ENCODE measurements around the gene CBX2.

Gene CBX2

DNA sequence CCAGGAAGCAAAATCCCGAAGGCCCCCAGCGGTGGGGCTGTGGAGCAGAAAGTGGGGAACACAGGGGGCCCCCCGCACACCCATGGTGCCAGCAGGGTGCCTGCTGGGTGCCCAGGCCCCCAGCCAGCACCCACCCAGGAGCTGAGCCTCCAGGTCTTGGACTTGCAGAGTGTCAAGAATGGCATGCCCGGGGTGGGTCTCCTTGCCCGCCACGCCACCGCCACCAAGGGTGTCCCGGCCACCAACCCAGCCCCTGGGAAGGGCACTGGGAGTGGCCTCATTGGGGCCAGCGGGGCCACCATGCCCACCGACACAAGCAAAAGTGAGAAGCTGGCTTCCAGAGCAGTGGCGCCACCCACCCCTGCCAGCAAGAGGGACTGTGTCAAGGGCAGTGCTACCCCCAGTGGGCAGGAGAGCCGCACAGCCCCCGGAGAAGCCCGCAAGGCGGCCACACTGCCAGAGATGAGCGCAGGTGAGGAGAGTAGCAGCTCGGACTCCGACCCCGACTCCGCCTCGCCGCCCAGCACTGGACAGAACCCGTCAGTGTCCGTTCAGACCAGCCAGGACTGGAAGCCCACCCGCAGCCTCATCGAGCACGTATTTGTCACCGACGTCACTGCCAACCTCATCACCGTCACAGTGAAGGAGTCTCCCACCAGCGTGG, 6.5 kb downstream of the CBX2 start:
- H3K4me3 ChIP-seq (ENCODE audit: low read depth, low read length): no peak overlapping the region
- DNase-seq (ENCODE audit: low read depth, low spot score): no peak
- no peak for TF ChIP-seq CTCF (IDR thresholded peaks at IDR 0.05; ENCODE audit: low read depth, low read length)
- in situ Hi-C loops (cut with HindIII; ENCODE audit: low sequenced_read_pairs): loop anchor here (25.0 kb wide), 1 partner anchor 203 kb away; no protein-coding TSS in a partner anchor

DNA sequence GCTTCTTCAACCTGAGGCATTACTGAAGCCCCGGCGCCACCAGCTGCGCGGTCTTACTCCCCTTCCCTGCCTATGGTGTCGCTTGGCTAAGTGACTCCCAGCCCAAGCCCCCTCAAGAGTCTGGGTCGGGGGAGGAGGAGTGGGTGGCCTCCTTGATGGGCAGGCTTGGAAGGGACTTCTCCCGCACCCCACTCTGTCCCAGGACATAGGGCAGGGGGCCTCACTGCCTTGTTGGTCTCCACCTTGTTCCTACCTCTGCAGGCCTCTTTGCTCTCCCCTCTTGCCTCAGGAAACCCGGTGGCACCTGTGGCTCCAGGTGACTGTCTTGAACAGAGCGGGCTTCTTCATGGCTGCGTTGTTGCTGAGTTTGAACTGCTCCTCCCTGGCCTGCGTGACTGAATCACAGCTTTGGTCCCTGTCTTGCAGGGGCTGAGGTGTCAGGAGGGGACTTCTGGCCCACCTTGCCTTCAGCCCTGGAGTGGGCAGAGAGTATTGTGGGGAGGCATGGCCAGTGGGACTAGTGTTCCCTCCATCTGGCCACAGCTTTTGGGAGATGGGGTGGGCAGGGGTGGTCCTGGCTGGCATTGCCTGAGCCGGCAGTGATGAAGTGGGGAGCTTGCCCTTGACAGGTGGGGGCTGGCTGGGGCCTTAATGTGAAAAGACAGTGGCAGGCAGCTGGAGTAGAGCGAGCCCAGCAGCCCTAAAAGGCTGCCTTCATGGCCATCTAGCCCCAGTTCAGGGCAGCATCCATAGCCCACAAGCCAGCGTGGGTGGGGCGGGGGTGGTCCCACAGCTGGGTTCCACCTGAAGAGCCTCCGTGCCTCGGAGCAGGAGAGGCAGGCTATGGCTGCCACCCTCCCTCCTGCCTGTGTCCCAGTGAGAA, 7.3 kb downstream of the CBX2 start:
- H3K4me3 ChIP-seq (ENCODE audit: low read depth, low read length): no peak overlapping the region
- DNase-seq (ENCODE audit: low read depth, low spot score): no peak
- in situ Hi-C loops (cut with HindIII; ENCODE audit: low sequenced_read_pairs): loop anchor here (25.0 kb wide), 1 partner anchor 202 kb away; no protein-coding TSS in a partner anchor
- TF ChIP-seq CTCF (IDR thresholded peaks at IDR 0.05; ENCODE audit: low read depth, low read length): no peak

DNA sequence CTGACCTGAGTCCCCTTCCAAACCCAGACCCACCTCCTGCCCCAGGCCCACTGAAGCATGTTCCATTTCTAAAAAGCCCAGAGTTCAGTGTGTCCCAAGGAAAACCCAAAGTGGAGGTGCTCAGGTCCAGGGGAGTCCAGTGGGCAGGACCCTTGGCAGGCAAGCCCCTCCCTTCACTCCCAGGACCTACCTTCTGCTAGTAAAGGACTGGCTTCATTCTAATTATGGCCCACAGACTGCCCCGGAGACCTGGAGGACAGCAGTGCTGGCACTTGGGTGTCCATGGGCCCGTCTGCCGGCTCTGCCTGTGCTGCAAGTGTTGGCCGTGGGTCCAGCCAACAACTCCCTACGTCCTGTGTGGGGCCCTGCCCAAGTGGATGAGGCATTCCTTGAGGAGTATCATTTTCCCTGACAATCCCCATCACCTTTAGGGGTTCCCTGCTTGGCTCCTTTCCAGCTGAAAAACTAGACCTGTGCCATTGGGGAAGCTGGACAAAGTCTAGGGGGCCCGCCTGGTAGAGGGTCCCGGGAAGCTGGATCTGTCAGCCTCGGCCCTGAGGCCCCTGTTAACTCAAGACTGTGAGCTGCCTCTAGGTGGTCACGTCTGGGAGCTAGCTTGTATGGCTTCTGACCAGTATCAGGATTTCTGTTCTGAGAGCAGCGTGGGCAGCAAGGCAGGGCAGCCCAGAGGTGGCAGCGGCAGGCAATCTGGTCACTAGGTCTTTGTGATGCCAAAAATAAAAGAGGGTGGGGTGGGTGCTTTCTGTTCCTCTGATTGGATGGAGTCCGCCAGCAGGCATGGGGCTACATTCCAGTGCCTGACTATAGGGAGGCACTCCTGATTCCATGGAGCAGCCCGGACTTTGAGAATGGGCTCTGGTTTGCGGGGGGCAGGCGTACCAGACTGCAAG, 8.2 kb downstream of the CBX2 start:
- in situ Hi-C loops (cut with HindIII; ENCODE audit: low sequenced_read_pairs): loop anchor here (25.0 kb wide), 1 partner anchor 201 kb away; no protein-coding TSS in a partner anchor
- DNase-seq (ENCODE audit: low read depth, low spot score): no peak
- TF ChIP-seq CTCF (IDR thresholded peaks at IDR 0.05; ENCODE audit: low read depth, low read length): no peak
- no peak overlapping the region for H3K4me3 ChIP-seq (ENCODE audit: low read depth, low read length)

DNA sequence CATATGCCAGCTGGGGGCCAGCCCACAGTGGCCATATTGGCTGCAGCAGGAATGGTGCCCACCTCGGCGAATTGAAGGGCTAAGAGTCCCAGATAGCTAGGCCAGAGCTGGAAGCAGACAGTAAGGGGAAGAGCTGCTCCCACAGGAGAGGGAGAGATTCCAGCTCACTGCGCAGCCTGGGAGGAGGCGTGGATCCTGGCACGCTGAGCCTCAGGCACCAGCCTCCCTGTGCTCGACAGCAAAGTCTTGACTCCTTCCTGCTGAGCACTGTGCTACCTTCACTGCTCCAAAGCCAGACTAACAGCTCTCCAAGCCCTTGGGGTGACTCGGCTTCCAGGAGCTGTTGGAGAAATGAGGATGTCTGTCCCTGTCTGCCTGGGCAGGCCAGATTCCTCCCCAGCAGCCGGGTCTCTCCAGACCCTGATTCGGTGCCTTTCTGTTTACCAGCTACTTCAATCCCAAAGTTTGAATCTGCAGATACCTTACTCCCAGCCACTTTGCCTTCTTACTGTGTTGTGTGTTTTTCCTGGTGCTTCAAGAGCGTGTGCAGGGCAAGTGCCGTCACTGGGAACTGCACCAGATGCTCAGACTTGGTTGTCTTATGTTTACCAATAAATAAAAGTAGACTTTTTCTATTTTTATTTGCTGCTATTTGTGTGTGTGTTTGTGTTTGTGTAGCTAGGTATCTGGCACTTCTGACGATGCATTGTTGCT, 9.1 kb downstream of the CBX2 start:
- in situ Hi-C loops (cut with HindIII; ENCODE audit: low sequenced_read_pairs): loop anchor here (25.0 kb wide), 1 partner anchor 200 kb away; no protein-coding TSS in a partner anchor
- no peak overlapping the region for H3K4me3 ChIP-seq (ENCODE audit: low read depth, low read length)
- no peak for DNase-seq (ENCODE audit: low read depth, low spot score)
- no peak for TF ChIP-seq CTCF (IDR thresholded peaks at IDR 0.05; ENCODE audit: low read depth, low read length)

DNA sequence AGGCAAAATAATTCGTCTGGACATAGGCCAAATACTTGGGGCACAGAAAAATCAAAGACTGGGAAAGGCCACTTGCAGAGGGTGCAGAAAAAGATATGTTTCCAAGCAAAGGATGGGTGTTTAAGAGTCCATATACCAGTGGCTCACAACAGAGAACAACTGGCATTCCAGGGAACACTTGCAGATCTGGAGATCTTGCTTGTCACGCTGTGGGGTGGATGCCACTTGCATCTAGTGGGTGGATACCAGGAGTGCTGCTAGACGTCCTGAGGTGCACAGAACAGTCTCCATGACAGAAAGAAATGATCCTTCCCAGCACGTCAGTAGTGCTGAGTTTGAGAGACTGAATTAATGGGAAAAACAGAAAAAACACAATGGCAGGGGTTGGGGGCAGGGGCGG, 10.5 kb downstream of the CBX2 start:
- in situ Hi-C loops (cut with HindIII; ENCODE audit: low sequenced_read_pairs): loop anchor here (25.0 kb wide), 1 partner anchor 199 kb away; no protein-coding TSS in a partner anchor
- no peak for DNase-seq (ENCODE audit: low read depth, low spot score)
- H3K4me3 ChIP-seq (ENCODE audit: low read depth, low read length): no peak overlapping the region
- no peak for TF ChIP-seq CTCF (IDR thresholded peaks at IDR 0.05; ENCODE audit: low read depth, low read length)
